ENCODE data around the gene GPN2. TPM values are rescaled to one million over a fixed set of nuclear protein-coding genes. Genes with fewer than 3 reads are reported as not detected.

The GPN2 gene
- total RNA-seq = 8.1 and 9.0 TPM in 2 replicates

GRCh38 chr1:26889551-26890466 lies at the start of gene GPN2:
Gene GPN2 (minus strand): TSS chr1:26890283. CDS start chr1:26890096, 187 bp downstream.

DNA sequence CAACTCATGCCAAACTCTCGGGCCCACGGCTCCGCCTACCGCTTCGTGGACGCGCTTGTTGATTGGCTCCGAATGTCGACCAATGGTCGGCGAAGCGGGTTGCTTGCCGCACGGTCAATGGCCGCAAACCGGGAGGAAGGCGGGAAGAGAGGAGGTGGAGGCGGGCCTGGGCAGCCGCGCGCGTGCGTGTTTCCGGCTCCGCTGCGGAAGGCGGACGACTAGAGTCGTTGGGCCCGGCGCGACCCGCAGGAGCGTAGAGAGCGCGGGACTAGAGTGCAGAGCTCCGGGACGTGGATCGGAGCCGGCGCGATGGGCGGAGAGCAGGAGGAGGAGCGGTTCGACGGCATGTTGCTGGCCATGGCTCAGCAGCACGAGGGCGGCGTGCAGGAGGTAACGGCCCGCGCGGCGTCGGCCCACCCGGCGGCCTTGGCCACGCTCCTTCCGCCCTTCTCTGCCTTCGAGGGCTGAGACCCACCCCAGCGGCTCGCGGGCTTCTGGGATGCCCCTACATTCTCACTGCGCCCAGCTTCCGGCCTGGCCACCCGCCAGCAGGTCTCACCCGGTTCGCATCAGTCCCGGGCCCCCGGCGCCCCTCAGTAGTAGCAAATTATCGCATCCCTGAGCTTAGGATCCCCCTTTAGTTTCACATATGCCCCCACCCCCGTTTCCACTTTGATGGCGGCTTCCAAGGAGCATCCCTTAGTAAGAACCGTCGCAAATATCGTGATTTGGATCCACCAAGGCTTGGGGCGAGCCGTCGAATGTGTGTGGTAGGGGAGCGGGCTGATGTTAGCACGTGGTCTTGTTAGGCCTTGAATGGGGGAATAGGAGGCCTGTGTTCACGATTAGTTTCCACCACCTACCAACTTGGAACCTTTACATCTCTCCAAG lies 31.7 kb upstream of the GPN2 start, which contains the start of gene NUDC:
Gene NUDC, plus strand, starts transcription at position 204 of the 891 bp plus-strand sequence. Its CDS starts 106 bp downstream, at position 310.

DNA sequence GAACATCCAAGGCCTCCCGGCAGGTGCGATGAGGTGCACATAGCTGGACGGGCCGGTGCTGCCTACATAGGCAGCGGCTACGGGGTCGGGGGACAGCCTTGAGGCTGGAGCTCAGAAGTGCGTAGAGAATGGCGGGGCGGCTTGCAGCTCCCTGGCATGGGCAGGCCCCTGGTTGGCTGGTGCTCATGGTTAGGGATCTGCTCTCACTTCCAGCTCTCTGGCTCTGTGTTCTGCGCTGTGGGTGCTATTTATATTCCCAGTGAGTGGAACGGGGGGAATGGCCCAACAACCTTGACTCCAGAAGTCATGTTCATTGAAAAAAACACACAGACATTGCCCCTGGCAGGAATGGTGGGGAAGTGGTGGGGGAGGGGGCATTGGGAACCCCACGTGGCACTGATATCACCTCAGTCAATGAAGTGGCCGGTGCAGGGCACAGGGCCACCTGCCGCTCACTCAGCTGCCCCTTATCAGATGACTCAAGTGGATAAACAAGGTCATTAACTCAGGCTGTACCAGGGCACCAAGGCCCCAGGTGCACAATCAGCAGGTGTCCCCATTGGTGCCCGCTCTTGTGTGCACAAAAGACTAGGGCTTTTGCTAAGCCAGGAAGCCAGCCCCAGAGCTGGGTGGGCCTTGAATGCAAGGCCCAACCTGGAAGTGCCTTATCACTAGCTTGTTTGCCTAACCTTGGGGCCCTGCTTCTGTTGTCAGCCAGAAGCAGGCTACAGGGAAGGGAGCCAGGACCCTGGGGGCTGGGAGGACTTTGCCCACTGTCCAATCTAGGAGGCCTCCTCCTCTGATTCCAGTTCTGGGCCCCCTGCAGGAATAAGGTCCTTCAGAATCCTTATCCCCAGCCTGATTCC lies 23.9 kb upstream of the GPN2 start, which contains the start of gene NR0B2:
Gene NR0B2, minus strand, starts transcription at position 222 of the 866 bp plus-strand sequence. Its CDS starts 35 bp downstream, at position 187.

GRCh38 chr1:26900001-26900814 lies 10.1 kb upstream of the GPN2 start, which contains the start of gene GPATCH3:
Gene GPATCH3 (minus strand): TSS chr1:26900467. CDS start chr1:26900442, 25 bp downstream.

GRCh38 chr1:26862781-26863684 lies 27.1 kb downstream of the GPN2 start, which contains the start of gene SFN:
Gene SFN (plus strand): TSS chr1:26863149. CDS start chr1:26863213, 64 bp downstream.

DNA sequence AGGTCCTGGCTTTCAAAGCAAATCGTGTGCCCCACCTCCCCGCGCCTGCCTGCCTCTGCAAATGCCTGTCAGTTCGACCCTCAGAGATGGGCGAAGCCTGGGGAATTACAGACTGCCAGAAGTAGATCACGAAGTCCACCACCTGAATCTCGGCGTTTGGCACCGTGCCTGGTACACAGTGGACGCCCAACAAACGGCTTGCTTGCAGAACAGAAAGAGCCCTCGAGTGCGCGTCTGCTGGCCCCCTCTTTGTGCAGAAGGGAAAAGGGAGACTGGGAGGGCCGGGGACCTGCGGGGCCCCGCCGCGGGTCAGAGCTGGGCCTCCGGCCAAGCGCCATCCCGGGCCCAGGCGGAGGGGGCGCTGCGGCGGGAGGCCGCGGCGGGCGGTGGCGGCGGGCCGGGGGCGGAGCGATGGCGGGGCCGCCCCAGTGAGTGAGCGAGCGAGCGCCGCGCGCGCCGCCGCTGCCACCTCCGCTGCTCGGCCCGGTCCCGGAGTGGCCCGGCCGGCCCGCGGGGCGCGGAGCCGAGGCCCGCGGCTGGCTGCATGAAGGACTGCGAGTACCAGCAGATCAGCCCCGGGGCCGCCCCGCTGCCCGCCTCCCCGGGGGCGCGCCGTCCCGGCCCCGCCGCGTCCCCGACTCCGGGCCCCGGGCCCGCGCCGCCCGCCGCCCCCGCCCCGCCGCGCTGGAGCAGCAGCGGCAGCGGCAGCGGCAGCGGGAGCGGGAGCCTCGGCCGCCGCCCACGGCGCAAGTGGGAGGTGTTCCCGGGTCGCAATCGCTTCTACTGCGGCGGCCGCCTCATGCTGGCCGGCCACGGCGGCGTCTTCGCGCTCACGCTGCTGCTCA lies 63.6 kb downstream of the GPN2 start, which contains the start of gene ZDHHC18:
Gene ZDHHC18, plus strand, starts transcription at position 428 of the 845 bp plus-strand sequence. Its CDS starts 117 bp downstream, at position 545.

Other genes with a start within 250 kb of the GPN2 start
- gene ARID1A, start 194.3 kb downstream of the GPN2 start, total RNA-seq = 8.7 and 12.0 TPM in 2 replicates
- gene PIGV, start 102.3 kb downstream of the GPN2 start, total RNA-seq = 7.2 and 8.3 TPM in 2 replicates
- 3.7 and 4.5 TPM in 2 replicates for gene ZDHHC18, start 63.6 kb downstream of the GPN2 start, total RNA-seq
- gene SFN, start 27.1 kb downstream of the GPN2 start, total RNA-seq = 0.09 and 0.11 TPM in 2 replicates
- 10.1 and 11.3 TPM in 2 replicates for gene GPATCH3, start 10.2 kb upstream of the GPN2 start, total RNA-seq
- gene NR0B2, start 23.7 kb upstream of the GPN2 start, total RNA-seq = not detected in 2 replicates
- 14.6 and 15.1 TPM in 2 replicates for gene NUDC, start 31.5 kb upstream of the GPN2 start, total RNA-seq
- gene KDF1, start 70.2 kb upstream of the GPN2 start, total RNA-seq = not detected in 2 replicates
- gene TRNP1, start 103.4 kb upstream of the GPN2 start, total RNA-seq = 0.98 and 1.7 TPM in 2 replicates
- gene TENT5B, start 122.6 kb upstream of the GPN2 start, total RNA-seq = 0.09 and 0.11 TPM in 2 replicates